OCI-LY1 (cell line): ENCODE results near the gene DPH3.

Experiments used
- EZH2 ChIP-seq: fragments of 200-600 bp; sonication (generic), shearing (Covaris generic); IDR thresholded peaks from 2 replicates; pipeline ENCODE4 v1.8.0; 2017; ENCODE audit warnings: borderline replicate concordance, mixed run types, mild to moderate bottlenecking, antibody characterized with exemption, low read length, moderate library complexity, mixed read lengths
- TF ChIP-seq, protein P1 (sequence below): fragments of 200-600 bp; sonication (generic), shearing (Covaris generic); IDR thresholded peaks from 2 replicates; pipeline ENCODE4 v1.5.1; 2017; ENCODE audit warnings: mild to moderate bottlenecking, antibody characterized with exemption, low read length, moderate library complexity, mixed read lengths

DNA sequence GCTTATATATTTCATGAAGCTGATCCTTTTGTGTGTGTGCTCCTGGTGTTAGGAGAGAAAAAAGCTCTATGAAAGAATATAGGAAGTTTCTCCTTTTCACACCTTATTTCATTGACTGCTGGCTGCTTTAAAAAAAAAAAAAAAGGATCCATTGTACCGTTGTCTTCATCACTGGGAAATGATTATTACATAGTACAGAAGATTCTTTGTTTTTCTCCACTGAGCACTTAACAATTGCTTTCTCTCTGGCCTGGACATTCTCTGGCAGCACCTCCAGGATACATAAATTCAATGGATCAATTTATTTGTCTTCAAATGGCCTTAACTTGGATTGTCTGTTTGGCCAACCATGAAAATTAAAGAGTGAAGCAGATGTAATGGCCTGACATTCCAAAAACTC is 37.2 kb downstream of the DPH3 start:
- TF ChIP-seq, protein P1, sequence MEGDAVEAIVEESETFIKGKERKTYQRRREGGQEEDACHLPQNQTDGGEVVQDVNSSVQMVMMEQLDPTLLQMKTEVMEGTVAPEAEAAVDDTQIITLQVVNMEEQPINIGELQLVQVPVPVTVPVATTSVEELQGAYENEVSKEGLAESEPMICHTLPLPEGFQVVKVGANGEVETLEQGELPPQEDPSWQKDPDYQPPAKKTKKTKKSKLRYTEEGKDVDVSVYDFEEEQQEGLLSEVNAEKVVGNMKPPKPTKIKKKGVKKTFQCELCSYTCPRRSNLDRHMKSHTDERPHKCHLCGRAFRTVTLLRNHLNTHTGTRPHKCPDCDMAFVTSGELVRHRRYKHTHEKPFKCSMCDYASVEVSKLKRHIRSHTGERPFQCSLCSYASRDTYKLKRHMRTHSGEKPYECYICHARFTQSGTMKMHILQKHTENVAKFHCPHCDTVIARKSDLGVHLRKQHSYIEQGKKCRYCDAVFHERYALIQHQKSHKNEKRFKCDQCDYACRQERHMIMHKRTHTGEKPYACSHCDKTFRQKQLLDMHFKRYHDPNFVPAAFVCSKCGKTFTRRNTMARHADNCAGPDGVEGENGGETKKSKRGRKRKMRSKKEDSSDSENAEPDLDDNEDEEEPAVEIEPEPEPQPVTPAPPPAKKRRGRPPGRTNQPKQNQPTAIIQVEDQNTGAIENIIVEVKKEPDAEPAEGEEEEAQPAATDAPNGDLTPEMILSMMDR, result no peak
- no peak for TF ChIP-seq EZH2
